Epidermal melanocyte (primary cell): ENCODE measurements around the gene ARMC9.
"Not testable (repeated sequence)": the region's sequence is repeated elsewhere in the genome, so short reads cannot be mapped to it uniquely, and the experiment has no call there.

ENCODE experiments used
- DNase-seq: peaks from one replicate; pipeline ENCODE4 v3.0.0; 2011; ENCODE audit warnings: low spot score; ENCODE audit not compliant: insufficient read length

Gene ARMC9

GRCh38 chr2:231183851-231184250 is 14.6 kb upstream of the ARMC9 start:
- DNase-seq: no peak

- DNase-seq: no peak
Measured at GRCh38 chr2:231184319-231184718, 14.1 kb upstream of the ARMC9 start.

- no peak for DNase-seq
Measured at GRCh38 chr2:231185050-231185725, 13.2 kb upstream of the ARMC9 start.

- no peak for DNase-seq
Measured at GRCh38 chr2:231185886-231186285, 12.5 kb upstream of the ARMC9 start.

- no peak for DNase-seq
Measured at GRCh38 chr2:231186325-231186724, 12.1 kb upstream of the ARMC9 start.

GRCh38 chr2:231187736-231188505 is 10.5 kb upstream of the ARMC9 start:
- DNase-seq: no peak

GRCh38 chr2:231188506-231189170 is 9.8 kb upstream of the ARMC9 start:
- no peak for DNase-seq

- DNase-seq: no peak
Measured at GRCh38 chr2:231189171-231189530, 9.3 kb upstream of the ARMC9 start.

- DNase-seq: no peak
Measured at GRCh38 chr2:231189571-231190495, 8.6 kb upstream of the ARMC9 start.

GRCh38 chr2:231190531-231191197 is 7.8 kb upstream of the ARMC9 start:
- no peak for DNase-seq

GRCh38 chr2:231191896-231192872 is 6.2 kb upstream of the ARMC9 start:
- peak; percentile 52 for DNase-seq

- no peak for DNase-seq
Measured at GRCh38 chr2:231193216-231193615, 5.2 kb upstream of the ARMC9 start.

GRCh38 chr2:231196592-231196991 is 1.8 kb upstream of the ARMC9 start:
- no peak for DNase-seq

- not testable (repeated sequence) for DNase-seq
Measured at GRCh38 chr2:231197196-231197595, 1.2 kb upstream of the ARMC9 start.

GRCh38 chr2:231197706-231198290 is 633 bp upstream of the ARMC9 start:
- DNase-seq: no peak

GRCh38 chr2:231199219-231199618 is 788 bp downstream of the ARMC9 start:
- no peak for DNase-seq

GRCh38 chr2:231200805-231201474 is 2.5 kb downstream of the ARMC9 start:
- no peak for DNase-seq

- DNase-seq: no peak
Measured at GRCh38 chr2:231201475-231201814, 3.0 kb downstream of the ARMC9 start.

GRCh38 chr2:231203087-231203486 is 4.7 kb downstream of the ARMC9 start:
- no peak for DNase-seq
